HepG2 (cell line): Measurements from ENCODE around the gene FAM118B. TPM values are rescaled to one million over a fixed set of nuclear protein-coding genes. Genes with fewer than 3 reads are reported as not detected.
A peak's percentile ranks its signal among the peaks of the same experiment; 100 is the strongest.

ENCODE experiments used
- ARNT ChIP-seq: fragments of 450-650 bp; IDR thresholded peaks from 2 replicates; pipeline ENCODE4 v1.6.1; 2017
- CC2D1A ChIP-seq: sonication (generic); formaldehyde crosslinking; IDR thresholded peaks from 2 replicates; pipeline ENCODE4 v1.8.1; 2023; ENCODE audit warnings: mild to moderate bottlenecking, missing genetic modification reagents
- HIVEP1 ChIP-seq: sonication (generic); formaldehyde crosslinking; IDR thresholded peaks from 2 replicates; pipeline ENCODE4 v1.4.0; 2020; ENCODE audit warnings: mild to moderate bottlenecking, missing genetic modification reagents
- HOXA3 ChIP-seq: sonication (generic); formaldehyde crosslinking; IDR thresholded peaks from 2 replicates; pipeline ENCODE4 v1.5.0; 2020; ENCODE audit warnings: missing genetic modification reagents
- IKZF4 ChIP-seq: sonication (generic); formaldehyde crosslinking; IDR thresholded peaks from 2 replicates; pipeline ENCODE4 v1.5.1; 2020; ENCODE audit warnings: borderline replicate concordance, mild to moderate bottlenecking, low read depth, missing genetic modification reagents; ENCODE audit errors: not compliant biosample characterization
- MED8 ChIP-seq: sonication (generic); formaldehyde crosslinking; IDR thresholded peaks from 2 replicates; pipeline ENCODE4 v1.8.1; 2023; ENCODE audit warnings: mild to moderate bottlenecking, missing genetic modification reagents; ENCODE audit not compliant: insufficient replicate concordance
- MZF1 ChIP-seq: sonication (generic); formaldehyde crosslinking; IDR thresholded peaks from 2 replicates; pipeline ENCODE4 v1.8.1; 2023; ENCODE audit warnings: mild to moderate bottlenecking, missing genetic modification reagents, borderline replicate concordance
- NRL ChIP-seq: sonication (generic); formaldehyde crosslinking; IDR thresholded peaks from 2 replicates; pipeline ENCODE4 v1.5.0; 2020; ENCODE audit warnings: missing genetic modification reagents, mild to moderate bottlenecking, moderate library complexity, borderline replicate concordance
- PRMT3 ChIP-seq: sonication (generic); formaldehyde crosslinking; IDR thresholded peaks from 2 replicates; pipeline ENCODE4 v1.8.1; 2022; ENCODE audit warnings: low read depth, mild to moderate bottlenecking, moderate library complexity, missing genetic modification reagents, borderline replicate concordance
- RELA ChIP-seq: sonication (generic); formaldehyde crosslinking; IDR thresholded peaks from 2 replicates; pipeline ENCODE4 v1.4.0; 2020; ENCODE audit warnings: missing genetic modification reagents
- ZBTB20 ChIP-seq: sonication (generic); formaldehyde crosslinking; IDR thresholded peaks from 2 replicates; pipeline ENCODE4 v1.8.1; 2023; ENCODE audit warnings: missing genetic modification reagents, low read depth, mild to moderate bottlenecking, borderline replicate concordance
- ZFP36 ChIP-seq: fragments of 150-350 bp; IDR thresholded peaks from 2 replicates; pipeline ENCODE4 v1.6.1; 2018; ENCODE audit warnings: borderline replicate concordance, low read length, low read depth; ENCODE audit not compliant: partially characterized antibody
- ZFP82 ChIP-seq: sonication (generic); formaldehyde crosslinking; IDR thresholded peaks from 2 replicates; pipeline ENCODE4 v1.5.1; 2020; ENCODE audit warnings: mild to moderate bottlenecking, missing genetic modification reagents, borderline replicate concordance
- ZMAT3 ChIP-seq: sonication (generic); formaldehyde crosslinking; conservative IDR thresholded peaks from 2 replicates; pipeline ENCODE4 v1.7.0; 2021; ENCODE audit warnings: missing genetic modification reagents
- ZNF232 ChIP-seq: sonication (generic); formaldehyde crosslinking; IDR thresholded peaks from 2 replicates; pipeline ENCODE4 v1.4.0; 2020; ENCODE audit warnings: missing genetic modification reagents, borderline replicate concordance
- ZNF329 ChIP-seq: sonication (generic); formaldehyde crosslinking; IDR thresholded peaks from 2 replicates; pipeline ENCODE4 v1.9.0; 2021; ENCODE audit warnings: low read depth, mild to moderate bottlenecking, missing genetic modification reagents
- ZNF335 ChIP-seq: sonication (generic); formaldehyde crosslinking; IDR thresholded peaks from 2 replicates; pipeline ENCODE4 v1.4.0; 2020; ENCODE audit warnings: missing genetic modification reagents
- ZNF703 ChIP-seq: sonication (generic); formaldehyde crosslinking; IDR thresholded peaks from 2 replicates; pipeline ENCODE4 v1.5.1; 2020; ENCODE audit warnings: missing genetic modification reagents, mild to moderate bottlenecking, moderate library complexity, borderline replicate concordance
- ZNF772 ChIP-seq: sonication (generic); formaldehyde crosslinking; IDR thresholded peaks from 2 replicates; pipeline ENCODE4 v1.5.0; 2020; ENCODE audit warnings: mild to moderate bottlenecking, missing genetic modification reagents
- ZNF816 ChIP-seq: sonication (generic); formaldehyde crosslinking; IDR thresholded peaks from 2 replicates; pipeline ENCODE4 v1.8.0; 2022; ENCODE audit warnings: missing genetic modification reagents, mild to moderate bottlenecking, borderline replicate concordance
- ZNF850 ChIP-seq: sonication (generic); formaldehyde crosslinking; conservative IDR thresholded peaks from 2 replicates; pipeline ENCODE4 v1.9.0; 2021; ENCODE audit warnings: mild to moderate bottlenecking, missing genetic modification reagents
- ZNF891 ChIP-seq: sonication (generic); formaldehyde crosslinking; IDR thresholded peaks from 2 replicates; pipeline ENCODE4 v1.5.0; 2020; ENCODE audit warnings: mild to moderate bottlenecking, missing genetic modification reagents
- polyA plus RNA-seq, 8 experiments: library from polyadenylated mRNA; depleted of rRNA in 3 of 8; stranded (reverse) in 7 of 8; unstranded in 1 of 8; fragments of >200 nt; fragmentation: Illumina TruSeq in 4 of 8; extraction: Trizol in 4 of 8; gene quantifications; 2 replicates each; pipeline versions ENCODE4 v1.2.1 to v1.2.3, GENCODE V29; 2011 to 2016; ENCODE audit warnings: low read depth in 4 of 8, missing spikeins in 1 of 8, mixed read lengths in 1 of 8; ENCODE audit not compliant: insufficient read depth in 1 of 8
- total RNA-seq, 5 experiments: library from RNA; depleted of rRNA; stranded (reverse); fragments of >200 nt; fragmentation: Illumina TruSeq; extraction: Trizol; gene quantifications; 2 replicates each; pipeline ENCODE4 v1.2.3, GENCODE V29; 2016; ENCODE audit warnings: low read depth in 1 of 5
- TF ChIP-seq, protein P1 (sequence below): sonication (generic); formaldehyde crosslinking; IDR thresholded peaks from 2 replicates; pipeline ENCODE4 v1.8.1; 2022; ENCODE audit warnings: low read depth, mild to moderate bottlenecking, missing genetic modification reagents
- TF ChIP-seq, protein P2 (sequence below): sonication (generic); formaldehyde crosslinking; IDR thresholded peaks from 2 replicates; pipeline ENCODE4 v1.5.1; 2020; ENCODE audit warnings: missing genetic modification reagents, mild to moderate bottlenecking, borderline replicate concordance
- TF ChIP-seq, protein P3 (sequence below): IDR thresholded peaks from 2 replicates; pipeline ENCODE4 v1.6.1; 2016

The FAM118B gene
- total and polyA plus RNA-seq, 2 of the 13 experiments (the other 11 are each of a cell fraction or from before 2014, with no cell fraction given): 10.2 to 25.7 TPM

DNA sequence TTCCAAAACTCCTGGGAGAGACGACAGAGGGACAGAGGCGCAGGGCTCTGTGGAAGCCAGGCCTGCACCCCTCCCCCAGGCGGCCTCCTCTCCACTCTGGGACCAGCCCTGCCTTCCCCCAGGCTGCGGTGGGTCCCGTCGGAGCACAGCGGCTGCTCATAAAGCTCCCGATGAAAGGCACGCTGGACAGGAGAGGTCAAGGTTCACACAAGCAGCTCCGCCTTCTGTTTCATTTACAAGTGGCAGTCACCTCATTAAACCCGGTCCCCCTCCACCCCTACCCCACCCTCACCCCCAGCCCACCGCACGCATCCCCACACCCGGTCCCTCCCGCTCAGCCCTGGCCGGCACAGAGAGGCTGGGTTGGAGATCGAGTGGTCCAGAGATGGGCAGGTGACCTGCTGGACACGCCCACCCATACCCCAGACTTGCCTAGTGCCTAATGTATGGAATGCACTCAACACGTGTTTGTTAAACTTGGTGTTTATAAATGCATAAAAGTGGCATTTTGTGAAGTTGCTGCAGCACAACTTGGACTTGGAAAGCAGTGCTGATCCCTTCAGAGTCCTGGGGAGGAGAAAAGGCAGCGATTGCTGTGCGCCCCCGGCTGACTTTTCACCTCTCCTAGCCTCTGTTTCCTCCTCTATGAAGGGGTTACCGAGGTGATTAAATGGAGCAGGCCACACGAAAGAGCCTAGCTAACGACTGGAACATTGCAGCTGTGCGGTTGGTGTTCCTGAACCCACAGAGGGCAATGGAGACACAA, 26.1 kb upstream of the FAM118B start (continued):
- TF ChIP-seq ZNF703 (CRISPR knock-in tag): no peak
- no peak for TF ChIP-seq RELA (CRISPR knock-in tag)
- TF ChIP-seq ZNF816 (CRISPR knock-in tag): no peak
- TF ChIP-seq ZNF329 (CRISPR knock-in tag): no peak
- no peak; the same call in 1 of the 2 replicates for TF ChIP-seq HOXA3
- TF ChIP-seq ZBTB20 (CRISPR knock-in tag): peak; percentile 52; the same call in 1 of the 2 replicates
- TF ChIP-seq IKZF4: no peak
- TF ChIP-seq, protein P1, sequence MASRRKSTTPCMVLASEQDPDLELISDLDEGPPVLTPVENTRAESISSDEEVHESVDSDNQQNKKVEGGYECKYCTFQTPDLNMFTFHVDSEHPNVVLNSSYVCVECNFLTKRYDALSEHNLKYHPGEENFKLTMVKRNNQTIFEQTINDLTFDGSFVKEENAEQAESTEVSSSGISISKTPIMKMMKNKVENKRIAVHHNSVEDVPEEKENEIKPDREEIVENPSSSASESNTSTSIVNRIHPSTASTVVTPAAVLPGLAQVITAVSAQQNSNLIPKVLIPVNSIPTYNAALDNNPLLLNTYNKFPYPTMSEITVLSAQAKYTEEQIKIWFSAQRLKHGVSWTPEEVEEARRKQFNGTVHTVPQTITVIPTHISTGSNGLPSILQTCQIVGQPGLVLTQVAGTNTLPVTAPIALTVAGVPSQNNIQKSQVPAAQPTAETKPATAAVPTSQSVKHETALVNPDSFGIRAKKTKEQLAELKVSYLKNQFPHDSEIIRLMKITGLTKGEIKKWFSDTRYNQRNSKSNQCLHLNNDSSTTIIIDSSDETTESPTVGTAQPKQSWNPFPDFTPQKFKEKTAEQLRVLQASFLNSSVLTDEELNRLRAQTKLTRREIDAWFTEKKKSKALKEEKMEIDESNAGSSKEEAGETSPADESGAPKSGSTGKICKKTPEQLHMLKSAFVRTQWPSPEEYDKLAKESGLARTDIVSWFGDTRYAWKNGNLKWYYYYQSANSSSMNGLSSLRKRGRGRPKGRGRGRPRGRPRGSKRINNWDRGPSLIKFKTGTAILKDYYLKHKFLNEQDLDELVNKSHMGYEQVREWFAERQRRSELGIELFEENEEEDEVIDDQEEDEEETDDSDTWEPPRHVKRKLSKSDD (CRISPR knock-in tag): peak; percentile 6; the same call in 1 of the 2 replicates
- no peak for TF ChIP-seq ZMAT3 (CRISPR knock-in tag)
- TF ChIP-seq, protein P2, sequence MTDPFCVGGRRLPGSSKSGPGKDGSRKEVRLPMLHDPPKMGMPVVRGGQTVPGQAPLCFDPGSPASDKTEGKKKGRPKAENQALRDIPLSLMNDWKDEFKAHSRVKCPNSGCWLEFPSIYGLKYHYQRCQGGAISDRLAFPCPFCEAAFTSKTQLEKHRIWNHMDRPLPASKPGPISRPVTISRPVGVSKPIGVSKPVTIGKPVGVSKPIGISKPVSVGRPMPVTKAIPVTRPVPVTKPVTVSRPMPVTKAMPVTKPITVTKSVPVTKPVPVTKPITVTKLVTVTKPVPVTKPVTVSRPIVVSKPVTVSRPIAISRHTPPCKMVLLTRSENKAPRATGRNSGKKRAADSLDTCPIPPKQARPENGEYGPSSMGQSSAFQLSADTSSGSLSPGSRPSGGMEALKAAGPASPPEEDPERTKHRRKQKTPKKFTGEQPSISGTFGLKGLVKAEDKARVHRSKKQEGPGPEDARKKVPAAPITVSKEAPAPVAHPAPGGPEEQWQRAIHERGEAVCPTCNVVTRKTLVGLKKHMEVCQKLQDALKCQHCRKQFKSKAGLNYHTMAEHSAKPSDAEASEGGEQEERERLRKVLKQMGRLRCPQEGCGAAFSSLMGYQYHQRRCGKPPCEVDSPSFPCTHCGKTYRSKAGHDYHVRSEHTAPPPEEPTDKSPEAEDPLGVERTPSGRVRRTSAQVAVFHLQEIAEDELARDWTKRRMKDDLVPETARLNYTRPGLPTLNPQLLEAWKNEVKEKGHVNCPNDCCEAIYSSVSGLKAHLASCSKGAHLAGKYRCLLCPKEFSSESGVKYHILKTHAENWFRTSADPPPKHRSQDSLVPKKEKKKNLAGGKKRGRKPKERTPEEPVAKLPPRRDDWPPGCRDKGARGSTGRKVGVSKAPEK (CRISPR knock-in tag): no peak
- no peak for TF ChIP-seq ARNT
- TF ChIP-seq NRL (CRISPR knock-in tag): no peak
- TF ChIP-seq ZNF891: no peak
- peak; percentile 55; the same call in 1 of the 2 replicates for TF ChIP-seq PRMT3
- TF ChIP-seq, protein P3, sequence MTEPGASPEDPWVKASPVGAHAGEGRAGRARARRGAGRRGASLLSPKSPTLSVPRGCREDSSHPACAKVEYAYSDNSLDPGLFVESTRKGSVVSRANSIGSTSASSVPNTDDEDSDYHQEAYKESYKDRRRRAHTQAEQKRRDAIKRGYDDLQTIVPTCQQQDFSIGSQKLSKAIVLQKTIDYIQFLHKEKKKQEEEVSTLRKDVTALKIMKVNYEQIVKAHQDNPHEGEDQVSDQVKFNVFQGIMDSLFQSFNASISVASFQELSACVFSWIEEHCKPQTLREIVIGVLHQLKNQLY (CRISPR knock-in tag): no peak
- TF ChIP-seq ZNF772: no peak
- TF ChIP-seq MED8 (CRISPR knock-in tag): no peak
- TF ChIP-seq CC2D1A (CRISPR knock-in tag): no peak
- TF ChIP-seq ZNF335 (CRISPR knock-in tag): no peak
- no peak for TF ChIP-seq ZFP82 (CRISPR knock-in tag)
- TF ChIP-seq ZNF232 (CRISPR knock-in tag): no peak
- TF ChIP-seq ZFP36: no peak
- no peak for TF ChIP-seq ZNF850 (CRISPR knock-in tag)
- no peak for TF ChIP-seq HIVEP1 (CRISPR knock-in tag)
- TF ChIP-seq MZF1: no peak
